Effector memory CD8-positive, alpha-beta T cell (primary cell): Measurements from ENCODE around the gene CORO2B.
"Not testable (repeated sequence)": the region's sequence is repeated elsewhere in the genome, so short reads cannot be mapped to it uniquely, and the experiment has no call there.

Source experiments
- ATAC-seq: fragments of 150-1000 bp; cut with Tn5 transposase; replicated peaks from 2 replicates; pipeline ENCODE4 v1.10.0; 2021; ENCODE audit warnings: mild to moderate bottlenecking, moderate library complexity
- DNase-seq, 3 experiments: peaks; one replicate each; pipeline ENCODE4 v3.0.0; 2021
- H3K27ac Mint-ChIP-seq, 2 donors: one replicate each; pipeline ENCODE4 v1.8.0; 2022; ENCODE audit warnings: mild to moderate bottlenecking in 2 of 2, mixed read lengths in 2 of 2, moderate library complexity in 2 of 2
- H3K27me3 Mint-ChIP-seq, 2 donors: one replicate each; pipeline ENCODE4 v1.8.0; 2022; ENCODE audit warnings: mixed read lengths in 2 of 2
- H3K36me3 Mint-ChIP-seq: one replicate; pipeline ENCODE4 v1.8.0; 2022; ENCODE audit warnings: mild to moderate bottlenecking, moderate library complexity, mixed read lengths; ENCODE audit not compliant: insufficient read depth
- H3K4me1 Mint-ChIP-seq, 2 donors: one replicate each; pipeline ENCODE4 v1.8.0; 2022; ENCODE audit warnings: low read depth in 2 of 2, mixed read lengths in 2 of 2
- H3K4me3 Mint-ChIP-seq, 2 donors: one replicate each; pipeline ENCODE4 v1.8.0; 2022; ENCODE audit warnings: mild to moderate bottlenecking in 2 of 2, mixed read lengths in 2 of 2, moderate library complexity in 2 of 2
- H3K9me3 Mint-ChIP-seq, 2 donors: one replicate each; pipeline ENCODE4 v1.8.0; 2022; ENCODE audit warnings: mixed read lengths in 2 of 2

CORO2B gene

GRCh38 chr15:68642491-68642845 is 63.7 kb downstream of the CORO2B start:
- Mint-ChIP-seq H3K36me3 (no peaks in the 10 kb centered on the region), H3K4me3 (no peak overlapping the region), H3K27ac (no peak overlapping the region), H3K27me3 (peaks cover 6 to 27% of the 10 kb centered on the region in 2 donors), H3K4me1 (no peaks in the 10 kb centered on the region), H3K9me3 (no peaks in the 10 kb centered on the region)
- ATAC-seq (no peak), DNase-seq (no peak)

- Mint-ChIP-seq H3K27ac (no peak overlapping the region), H3K9me3 (no peaks in the 10 kb centered on the region), H3K4me3 (no peak overlapping the region), H3K4me1 (no peaks in the 10 kb centered on the region), H3K36me3 (no peaks in the 10 kb centered on the region), H3K27me3 (peaks cover 8 to 27% of the 10 kb centered on the region in 2 donors)
- ATAC-seq (no peak), DNase-seq (no peak)
Measured at GRCh38 chr15:68643216-68643830, 64.5 kb downstream of the CORO2B start.

- H3K27ac Mint-ChIP-seq, result no peak overlapping the region
- H3K27me3 Mint-ChIP-seq, result peaks cover 10 to 27% of the 10 kb centered on the region in 2 donors
- H3K9me3 Mint-ChIP-seq, result no peaks in the 10 kb centered on the region
- no peak for DNase-seq
- no peaks in the 10 kb centered on the region for H3K4me1 Mint-ChIP-seq
- ATAC-seq, result no peak
- no peaks in the 10 kb centered on the region for H3K36me3 Mint-ChIP-seq
- H3K4me3 Mint-ChIP-seq, result no peak overlapping the region
Measured at GRCh38 chr15:68644083-68644904, 65.5 kb downstream of the CORO2B start.

- Mint-ChIP-seq H3K4me1 (no peaks in the 10 kb centered on the region), H3K36me3 (no peaks in the 10 kb centered on the region), H3K4me3 (no peak overlapping the region), H3K27me3 (peaks cover 10 to 27% of the 10 kb centered on the region in 2 donors), H3K27ac (no peak overlapping the region), H3K9me3 (no peaks in the 10 kb centered on the region)
- no peak for ATAC-seq
- DNase-seq, result no peak
Measured at GRCh38 chr15:68644996-68645395, 66.2 kb downstream of the CORO2B start.

GRCh38 chr15:68646156-68646555 is 67.4 kb downstream of the CORO2B start:
- no peak for ATAC-seq

GRCh38 chr15:68646696-68647095 is 67.9 kb downstream of the CORO2B start:
- H3K4me3 Mint-ChIP-seq, result no peak overlapping the region
- ATAC-seq, result no peak
- H3K27ac Mint-ChIP-seq, result no peak overlapping the region
- DNase-seq, result no peak
- H3K27me3 Mint-ChIP-seq, result peaks cover 10 to 27% of the 10 kb centered on the region in 2 donors
- no peaks in the 10 kb centered on the region for H3K36me3 Mint-ChIP-seq
- H3K9me3 Mint-ChIP-seq, result no peaks in the 10 kb centered on the region
- H3K4me1 Mint-ChIP-seq, result no peaks in the 10 kb centered on the region

More at GRCh38 chr15:68646156-68646555, 67.4 kb downstream of the CORO2B start:
- Mint-ChIP-seq H3K4me3 (no peak overlapping the region), H3K27me3 (peaks cover 10 to 27% of the 10 kb centered on the region in 2 donors), H3K36me3 (no peaks in the 10 kb centered on the region), H3K9me3 (no peaks in the 10 kb centered on the region), H3K27ac (no peak overlapping the region), H3K4me1 (no peaks in the 10 kb centered on the region)
- no peak for DNase-seq

- not testable (repeated sequence) for H3K9me3 Mint-ChIP-seq, DNase-seq, H3K36me3 Mint-ChIP-seq, ATAC-seq, H3K4me3 Mint-ChIP-seq, H3K27ac Mint-ChIP-seq, H3K4me1 Mint-ChIP-seq
- peaks cover 10 to 27% of the 10 kb centered on the region in 2 donors for H3K27me3 Mint-ChIP-seq
Measured at GRCh38 chr15:68647361-68647760, 68.6 kb downstream of the CORO2B start.

- no peak for ATAC-seq
- DNase-seq, result peak; percentile 34 to 45 (median 38)
- Mint-ChIP-seq H3K27me3 (peaks cover 6 to 40% of the 10 kb centered on the region in 2 donors), H3K9me3 (no peaks in the 10 kb centered on the region), H3K36me3 (peaks cover 3% of the 10 kb centered on the region), H3K4me1 (no peaks in the 10 kb centered on the region), H3K27ac (no peak overlapping the region), H3K4me3 (no peak overlapping the region)
Measured at GRCh38 chr15:68650901-68651709, 72.3 kb downstream of the CORO2B start.

- H3K4me3 Mint-ChIP-seq, result no peak overlapping the region
- no peak overlapping the region for H3K27ac Mint-ChIP-seq
- no peak for DNase-seq
- H3K4me1 Mint-ChIP-seq, result no peaks in the 10 kb centered on the region
- ATAC-seq, result no peak
- H3K27me3 Mint-ChIP-seq, result peaks cover 4 to 39% of the 10 kb centered on the region in 2 donors
- no peaks in the 10 kb centered on the region for H3K9me3 Mint-ChIP-seq
- H3K36me3 Mint-ChIP-seq, result peaks cover 3% of the 10 kb centered on the region
Measured at GRCh38 chr15:68651916-68652525, 73.2 kb downstream of the CORO2B start.

GRCh38 chr15:68653031-68653635 is 74.3 kb downstream of the CORO2B start:
- no peak for DNase-seq

GRCh38 chr15:68653801-68654200 is 75.0 kb downstream of the CORO2B start:
- Mint-ChIP-seq H3K9me3 (no peaks in the 10 kb centered on the region), H3K27me3 (peaks cover 0 to 37% of the 10 kb centered on the region in 2 donors), H3K4me3 (no peak overlapping the region)

More at GRCh38 chr15:68653031-68653635, 74.3 kb downstream of the CORO2B start:
- peaks cover 4 to 37% of the 10 kb centered on the region in 2 donors for H3K27me3 Mint-ChIP-seq
- no peaks in the 10 kb centered on the region for H3K9me3 Mint-ChIP-seq
- H3K4me3 Mint-ChIP-seq, result no peak overlapping the region
- H3K4me1 Mint-ChIP-seq, result no peaks in the 10 kb centered on the region
- no peak for ATAC-seq
- peaks cover 3% of the 10 kb centered on the region for H3K36me3 Mint-ChIP-seq
- no peak overlapping the region for H3K27ac Mint-ChIP-seq

GRCh38 chr15:68654786-68655560 is 76.2 kb downstream of the CORO2B start:
- ATAC-seq (no peak), DNase-seq (no peak)
- H3K4me3 Mint-ChIP-seq, result no peak overlapping the region
- no peaks in the 10 kb centered on the region for H3K9me3 Mint-ChIP-seq
- H3K27me3 Mint-ChIP-seq, result peaks cover 0 to 37% of the 10 kb centered on the region in 2 donors
- H3K36me3 Mint-ChIP-seq, result peaks cover 7% of the 10 kb centered on the region
- H3K4me1 Mint-ChIP-seq, result no peaks in the 10 kb centered on the region
- no peak overlapping the region for H3K27ac Mint-ChIP-seq

More at GRCh38 chr15:68653801-68654200, 75.0 kb downstream of the CORO2B start:
- Mint-ChIP-seq H3K27ac (no peak overlapping the region), H3K36me3 (peaks cover 3% of the 10 kb centered on the region), H3K4me1 (no peaks in the 10 kb centered on the region)
- ATAC-seq (no peak), DNase-seq (no peak)
